Measurements from ENCODE around the gene NCKIPSD.
A peak's percentile ranks its signal among the peaks of the same experiment; 100 is the strongest.

The NCKIPSD gene

DNA sequence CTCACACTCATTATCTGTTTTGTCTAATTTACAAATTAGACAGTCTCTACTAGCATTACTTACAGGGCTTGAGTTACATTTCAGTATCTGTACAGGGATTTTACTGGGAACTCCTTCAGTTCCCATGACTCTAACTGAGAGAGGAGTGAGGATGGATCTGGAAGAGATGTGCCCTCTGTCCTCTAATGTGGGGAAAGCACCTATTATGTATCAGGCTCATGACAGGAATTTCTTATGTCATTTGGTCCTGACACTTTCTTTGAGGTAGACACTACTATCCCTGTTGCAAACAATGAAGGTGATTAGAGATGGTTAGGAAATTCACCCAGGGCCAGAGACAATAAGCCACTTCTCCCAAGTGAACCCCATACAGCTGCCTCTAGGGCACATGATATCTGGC is 10.9 kb upstream of the NCKIPSD start:
- DNase-seq (ENCODE audit: low spot score): no peak

DNA sequence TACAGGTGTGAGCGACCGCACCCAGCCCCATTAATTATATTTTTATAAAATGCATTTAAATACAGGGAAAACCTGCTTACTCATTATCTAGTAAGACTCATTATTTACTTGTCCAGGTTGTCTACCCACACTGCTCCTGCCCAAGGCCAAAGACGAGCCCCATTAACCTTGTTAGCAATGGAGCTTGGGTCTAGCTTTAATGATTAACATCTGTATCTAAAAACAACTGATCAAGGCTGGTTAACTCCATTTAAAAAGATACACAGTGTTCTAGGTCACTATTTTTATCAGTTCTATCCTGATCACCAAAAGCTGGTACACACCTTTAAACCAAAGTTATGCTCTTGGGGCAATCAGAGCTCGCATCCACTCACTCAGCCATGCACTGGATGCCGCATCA is 10.4 kb upstream of the NCKIPSD start:
- no peak for DNase-seq (ENCODE audit: low spot score)

DNA sequence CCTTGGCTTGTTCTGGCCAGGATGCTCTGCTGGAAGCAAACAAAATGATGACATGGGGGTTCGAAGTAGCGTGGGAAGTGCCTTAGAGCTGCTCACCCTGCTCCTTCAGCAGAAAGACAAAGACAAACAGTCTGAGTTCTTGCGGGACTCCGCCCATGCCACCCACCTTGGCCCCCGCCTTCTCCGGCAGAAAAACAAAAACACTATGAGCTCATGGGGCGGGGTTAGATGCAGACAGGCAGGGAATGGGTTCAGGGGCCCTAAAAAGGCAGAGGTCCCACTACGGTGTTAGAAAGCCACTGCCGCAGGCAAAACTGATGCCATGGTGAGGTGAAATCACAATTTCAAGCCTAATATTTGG is 9.7 kb upstream of the NCKIPSD start:
- peak; percentile 76 for DNase-seq (ENCODE audit: low spot score)

DNA sequence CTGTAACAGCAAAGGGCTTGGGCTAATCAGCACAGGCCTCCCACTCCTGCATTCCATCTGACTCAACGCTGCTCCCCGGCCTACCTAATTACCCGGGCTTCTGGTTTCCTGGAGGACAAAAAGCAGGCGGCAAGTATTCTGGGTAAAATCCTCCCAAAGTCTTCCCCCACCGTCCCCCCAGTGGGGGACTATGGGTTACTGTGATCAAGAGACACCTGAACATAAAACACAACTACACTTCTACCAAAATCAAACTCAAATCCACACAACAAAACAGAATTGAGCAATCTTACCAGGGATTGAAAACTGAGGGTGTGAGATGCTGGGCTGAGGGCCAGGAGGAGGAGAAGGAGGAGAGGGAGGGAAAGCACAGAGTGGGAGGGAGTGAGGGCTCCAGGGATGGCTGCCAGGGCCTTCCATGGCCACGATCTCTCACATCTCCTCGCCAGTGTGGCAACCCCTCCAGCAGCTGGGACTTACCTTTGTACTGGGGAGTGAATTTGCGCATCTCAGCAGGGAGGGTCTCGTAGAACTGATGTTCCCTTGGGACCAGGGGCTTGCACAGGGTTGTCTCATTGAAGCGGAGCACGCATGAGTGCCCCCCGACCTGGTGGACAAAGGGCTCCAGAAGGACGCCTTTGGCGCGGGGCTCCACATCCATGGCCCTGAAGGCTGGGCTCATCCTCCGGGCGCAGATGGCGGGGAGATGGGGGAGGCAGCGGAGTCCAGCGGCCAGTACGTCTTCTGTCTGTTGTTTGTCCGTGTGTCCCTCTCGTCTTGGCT is 9.1 kb upstream of the NCKIPSD start:
- no peak for DNase-seq (ENCODE audit: low spot score)

DNA sequence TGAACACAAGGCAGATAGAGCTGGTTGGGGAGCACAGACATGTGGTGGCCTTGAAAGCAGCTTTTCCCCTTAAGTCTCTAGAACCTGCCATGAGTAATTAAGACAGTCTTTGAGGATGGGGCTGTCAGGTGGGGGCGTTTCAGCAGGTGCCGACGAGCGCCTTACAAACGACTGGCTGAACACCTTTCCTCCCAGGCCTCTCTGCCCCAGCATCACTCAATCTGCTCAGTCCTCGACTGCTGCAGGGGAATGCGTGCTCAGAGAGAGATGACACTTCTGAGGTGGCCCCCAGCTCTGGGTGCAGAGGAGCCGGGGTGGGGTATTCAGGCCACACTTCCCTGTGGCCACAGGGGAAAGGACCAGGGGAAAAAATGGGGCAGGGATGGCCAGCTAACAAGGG is 8.1 kb upstream of the NCKIPSD start:
- no peak for DNase-seq (ENCODE audit: low spot score)

DNA sequence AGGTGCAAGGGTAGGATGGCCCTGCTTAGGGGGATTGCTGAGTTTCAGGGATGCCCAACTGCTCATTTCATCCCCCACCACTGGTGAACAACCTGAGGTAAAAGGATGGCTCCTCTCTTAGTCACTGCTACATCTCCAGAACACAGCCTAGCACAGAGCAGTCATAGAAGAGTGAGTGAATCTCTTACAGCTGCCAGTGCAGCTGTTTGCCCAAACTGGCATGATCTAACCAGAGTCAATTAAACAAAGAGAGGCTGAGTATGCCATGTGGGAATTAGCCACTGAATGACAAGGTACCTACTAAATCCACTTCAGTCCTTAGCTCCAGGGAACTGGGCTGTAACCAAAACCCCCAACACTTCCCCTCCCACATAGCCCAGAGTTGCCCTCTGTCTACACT is 6.8 kb upstream of the NCKIPSD start:
- no peak for DNase-seq (ENCODE audit: low spot score)

DNA sequence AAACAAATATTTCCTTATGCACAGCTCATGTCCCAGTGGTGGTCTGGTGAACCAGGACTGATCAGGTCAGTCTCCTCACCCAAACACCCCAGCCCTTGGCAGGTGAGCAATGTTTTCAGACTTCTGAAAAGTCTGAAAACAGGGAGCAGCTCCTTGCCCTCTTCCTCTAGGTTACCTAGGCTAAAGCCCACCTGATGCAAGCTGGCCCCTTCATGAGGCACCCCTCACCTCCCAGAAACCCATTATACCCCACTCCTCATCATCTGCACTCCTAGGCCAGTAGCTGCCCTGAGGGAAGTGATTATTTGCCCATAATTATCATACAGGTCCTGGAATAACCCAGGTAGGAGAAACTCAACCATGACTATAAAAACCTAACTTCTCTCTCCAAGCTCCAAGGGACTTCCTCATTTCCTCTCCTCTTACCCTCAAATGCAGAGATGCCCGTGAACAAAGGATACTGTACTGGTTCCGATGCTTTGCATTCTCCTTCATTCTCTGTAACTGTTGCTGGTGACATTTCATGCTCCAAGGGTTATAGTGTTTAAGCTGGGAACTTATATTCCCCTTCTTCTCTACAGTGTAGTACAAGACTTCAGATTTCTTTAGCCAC is 5.2 kb upstream of the NCKIPSD start:
- no peak for DNase-seq (ENCODE audit: low spot score)

DNA sequence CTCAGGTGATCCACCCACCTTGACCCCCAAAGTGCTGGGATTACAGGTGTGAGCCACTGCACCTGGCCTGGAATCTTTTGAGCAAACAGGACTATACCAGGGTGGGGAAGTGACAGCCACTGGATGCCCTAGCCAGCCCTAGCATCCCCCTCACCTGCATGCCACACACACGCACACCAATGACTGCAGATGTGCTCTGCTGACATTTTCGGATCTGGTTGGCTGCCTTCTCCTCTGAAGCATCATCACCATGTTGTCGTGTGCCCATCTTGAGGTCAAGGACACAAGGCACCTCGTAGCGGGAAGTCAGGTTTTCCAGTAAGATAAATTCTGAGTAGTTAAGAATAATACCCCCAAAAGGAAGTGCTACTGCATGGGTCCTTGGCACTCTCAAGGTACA is 3.7 kb upstream of the NCKIPSD start:
- no peak for DNase-seq (ENCODE audit: low spot score)

DNA sequence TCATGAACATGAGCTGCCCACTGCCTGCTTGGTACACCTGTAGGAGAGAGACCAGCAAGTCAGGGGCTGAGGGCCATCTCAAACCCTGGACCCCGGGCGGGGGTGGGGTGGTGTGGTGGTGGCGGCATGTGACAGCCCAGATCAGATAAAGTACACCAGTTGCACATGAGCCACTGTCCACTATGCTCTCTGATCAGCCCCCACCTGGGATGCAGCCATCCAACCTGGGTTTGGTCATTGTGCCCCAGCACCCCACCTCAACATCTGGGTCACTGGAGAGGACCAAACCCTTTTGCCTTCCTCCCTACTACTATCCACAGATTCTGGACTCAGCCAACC is 3.0 kb upstream of the NCKIPSD start:
- no peak for DNase-seq (ENCODE audit: low spot score)

DNA sequence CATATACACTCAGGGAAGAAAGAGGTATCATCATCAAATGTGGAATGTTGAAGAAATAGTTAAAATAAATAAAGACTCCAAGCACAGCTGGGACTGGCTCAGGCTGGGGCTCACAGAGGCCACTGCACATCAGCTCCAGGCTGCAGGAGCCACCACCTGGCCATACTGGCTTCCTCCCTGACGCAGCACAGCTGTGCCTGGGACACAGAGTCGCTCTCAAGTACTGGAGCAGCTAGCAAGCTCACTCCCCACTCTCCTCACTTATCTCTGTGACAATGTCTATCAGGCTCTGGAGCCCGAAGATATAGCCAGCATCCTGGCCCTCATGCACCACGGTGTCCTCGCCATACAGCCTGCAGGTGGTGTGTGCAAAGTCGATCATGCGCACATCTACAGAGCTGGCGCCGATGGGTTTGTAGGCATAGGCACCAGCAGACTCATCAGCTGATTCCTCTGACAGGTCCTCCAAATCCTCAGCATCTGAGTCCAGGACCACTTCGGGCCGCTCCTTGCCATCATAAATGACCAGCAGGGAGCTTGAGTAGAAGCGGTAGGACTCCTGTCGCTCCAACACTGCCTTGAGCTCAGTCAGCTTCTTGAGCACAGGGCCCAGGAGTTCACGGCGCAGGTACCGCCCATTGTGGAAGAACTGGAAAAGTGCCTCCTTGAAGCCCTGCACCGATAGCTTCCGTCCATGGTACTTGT is 2.5 kb upstream of the NCKIPSD start:
- DNase-seq (ENCODE audit: low spot score): no peak

DNA sequence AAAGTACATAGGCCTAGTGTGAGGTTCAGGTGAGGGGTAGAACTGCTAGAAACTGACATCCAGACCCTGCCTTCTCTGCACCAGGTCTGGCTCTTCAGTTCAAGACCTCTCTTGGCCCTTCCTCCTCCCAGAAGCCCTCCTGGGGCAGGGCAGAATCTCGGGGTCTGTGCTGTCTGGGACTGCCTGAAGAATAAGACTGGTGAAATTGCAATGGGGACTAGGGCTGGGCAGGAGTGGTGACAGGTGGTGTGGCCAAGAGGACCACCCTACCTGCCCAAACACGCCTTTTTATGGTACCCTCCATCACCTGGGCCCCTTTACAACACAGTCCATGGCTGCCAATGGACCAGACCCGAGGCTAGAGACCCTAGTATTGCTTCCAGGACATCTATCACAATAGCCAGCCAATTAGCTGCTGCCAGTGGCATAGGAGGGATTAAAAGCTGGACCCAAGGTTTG is 1.5 kb upstream of the NCKIPSD start:
- DNase-seq (ENCODE audit: low spot score): no peak

DNA sequence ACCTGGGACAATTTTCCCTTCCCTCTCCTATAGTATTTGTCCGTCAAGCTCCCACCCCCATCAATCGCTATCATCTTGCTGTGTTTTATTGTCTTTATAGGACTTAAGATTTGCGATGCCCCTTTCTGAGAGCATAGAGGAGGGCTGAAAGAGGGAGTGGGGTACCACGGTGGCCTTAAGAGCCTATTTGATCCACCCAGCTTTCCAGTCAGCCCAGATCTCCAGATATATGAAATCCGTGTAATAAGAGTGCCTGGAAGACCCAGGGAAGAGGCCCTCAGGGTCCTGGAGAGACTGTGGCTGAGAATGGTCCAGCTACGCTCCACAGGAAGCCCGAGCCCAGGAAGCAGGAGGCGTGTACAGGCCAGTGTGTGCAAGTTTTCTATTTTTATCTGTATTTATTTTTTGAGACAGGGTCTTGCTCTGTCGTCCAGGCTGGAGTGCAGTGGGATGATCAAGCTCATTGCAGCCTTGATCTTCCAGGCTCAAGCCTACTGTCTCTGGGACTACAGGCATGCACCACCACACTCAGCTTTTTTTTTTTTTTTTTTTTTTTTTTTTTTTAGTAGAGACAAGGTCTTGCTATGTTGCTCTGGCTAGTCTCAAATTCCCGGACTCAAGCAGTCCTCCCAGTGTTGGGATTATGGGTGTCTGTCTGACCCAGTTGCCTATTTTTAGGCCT is 964 bp upstream of the NCKIPSD start:
- no peak for DNase-seq (ENCODE audit: low spot score)

DNA sequence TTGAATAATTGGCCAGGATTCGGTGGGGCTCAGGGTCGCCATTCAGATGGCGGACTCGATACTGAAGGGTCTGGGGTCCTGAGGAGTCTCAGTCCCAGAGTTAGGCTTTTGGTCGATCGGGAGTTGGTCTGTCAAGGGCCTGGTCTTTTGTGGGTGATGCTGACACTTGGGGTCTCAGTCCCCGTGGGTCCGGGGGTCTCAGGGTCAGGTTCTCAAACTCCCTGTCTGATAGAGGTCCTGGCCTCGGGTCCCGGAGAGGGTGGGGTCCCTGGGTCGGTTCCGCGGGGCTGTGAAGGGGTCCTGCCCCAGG is 467 bp downstream of the NCKIPSD start:
- DNase-seq (ENCODE audit: low spot score): no peak

DNA sequence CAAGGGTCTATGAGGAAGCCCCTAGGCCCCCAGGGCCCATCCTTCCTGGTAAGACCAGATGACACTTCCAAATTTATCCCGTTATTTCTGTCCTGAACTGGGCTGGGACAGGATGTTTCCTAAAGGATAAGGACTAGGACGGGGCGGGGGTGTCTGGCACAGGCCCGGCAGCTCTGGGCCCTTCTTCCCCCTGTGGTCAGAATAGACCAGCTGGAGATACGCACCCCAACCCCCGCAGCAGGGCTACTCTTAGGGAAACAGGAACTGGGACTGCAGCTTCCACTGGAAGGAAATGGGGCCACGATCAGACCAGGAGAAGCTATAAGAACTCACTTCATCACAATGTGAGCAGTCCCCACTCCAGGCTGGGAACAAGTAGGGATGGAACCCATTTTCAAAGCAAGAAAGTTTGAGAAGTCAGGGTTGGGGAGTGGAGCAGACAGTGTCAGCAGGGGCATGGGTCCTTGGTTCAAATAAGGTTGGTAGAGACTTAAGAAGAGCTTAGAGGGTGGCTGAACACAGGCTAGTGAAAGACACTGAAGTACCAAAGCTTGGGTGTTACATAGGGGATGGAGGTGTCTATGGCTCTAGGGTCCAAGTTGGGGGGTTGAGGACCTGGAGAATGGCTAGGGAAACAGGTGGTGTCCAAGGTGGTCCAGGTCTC is 1.1 kb downstream of the NCKIPSD start:
- no peak for DNase-seq (ENCODE audit: low spot score)

DNA sequence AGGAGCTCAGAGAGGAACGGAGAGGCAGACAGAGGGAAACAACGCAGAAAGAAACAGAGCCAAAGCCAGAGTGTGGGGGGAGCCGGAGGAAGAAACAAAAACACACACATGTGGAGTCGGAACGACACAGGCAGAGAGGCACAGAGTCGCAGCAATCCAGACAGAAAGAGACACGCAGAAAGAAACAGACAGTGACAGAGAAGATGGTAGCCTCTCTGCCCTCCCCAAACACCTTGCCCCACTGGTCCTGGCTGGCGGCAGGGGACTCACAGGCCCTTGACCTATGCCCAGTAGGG is 1.7 kb downstream of the NCKIPSD start:
- DNase-seq (ENCODE audit: low spot score): no peak

DNA sequence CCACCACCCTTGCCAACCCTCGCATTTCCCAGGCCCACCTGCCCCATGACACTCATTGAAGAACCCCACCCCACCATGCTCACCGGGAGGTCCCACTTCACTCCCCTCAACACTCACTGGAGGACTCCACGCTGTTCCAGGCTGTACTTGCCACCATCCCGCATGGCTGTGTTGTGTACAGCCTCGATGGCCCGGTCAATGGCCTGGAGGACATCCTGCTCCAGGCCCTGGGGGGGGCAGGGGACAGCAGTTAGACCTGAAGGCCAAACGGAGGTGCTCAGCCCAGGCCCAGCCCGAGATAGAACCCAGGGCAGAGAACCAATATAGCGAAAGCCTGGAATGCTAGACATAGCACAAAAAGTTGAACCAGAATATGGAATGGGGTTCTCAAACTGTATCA is 2.9 kb downstream of the NCKIPSD start:
- no peak for DNase-seq (ENCODE audit: low spot score)

DNA sequence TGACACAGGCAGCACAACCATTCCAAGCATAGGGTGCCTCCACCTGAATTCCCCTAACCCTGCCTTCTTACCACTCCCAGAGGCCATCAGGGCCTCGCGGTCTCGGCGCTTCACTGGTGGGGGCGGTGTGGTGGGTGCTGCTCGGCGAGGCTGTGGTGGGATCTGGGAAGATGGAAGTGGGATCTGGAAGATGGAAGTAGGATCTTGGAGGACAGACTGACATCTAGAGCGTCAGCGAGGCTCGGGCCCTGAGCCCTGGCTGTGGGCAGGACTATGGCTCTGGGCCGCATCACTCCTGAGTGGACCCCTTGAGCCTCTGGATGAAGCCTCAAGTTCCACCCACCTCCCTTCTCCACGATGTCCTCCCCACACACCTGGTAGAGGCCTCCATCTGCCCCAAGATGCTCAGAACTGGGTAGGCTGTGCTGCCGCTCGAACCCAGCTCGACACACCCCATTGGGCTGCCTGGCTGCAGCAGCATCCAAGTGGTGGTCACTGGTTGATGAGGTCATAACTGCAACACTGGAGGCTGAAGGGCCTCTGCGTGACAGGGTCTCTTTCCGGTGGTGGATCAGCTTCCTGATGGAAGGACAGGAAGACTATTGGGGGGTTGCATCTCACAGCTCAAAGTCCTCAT is 3.6 kb downstream of the NCKIPSD start:
- no peak for DNase-seq (ENCODE audit: low spot score)

DNA sequence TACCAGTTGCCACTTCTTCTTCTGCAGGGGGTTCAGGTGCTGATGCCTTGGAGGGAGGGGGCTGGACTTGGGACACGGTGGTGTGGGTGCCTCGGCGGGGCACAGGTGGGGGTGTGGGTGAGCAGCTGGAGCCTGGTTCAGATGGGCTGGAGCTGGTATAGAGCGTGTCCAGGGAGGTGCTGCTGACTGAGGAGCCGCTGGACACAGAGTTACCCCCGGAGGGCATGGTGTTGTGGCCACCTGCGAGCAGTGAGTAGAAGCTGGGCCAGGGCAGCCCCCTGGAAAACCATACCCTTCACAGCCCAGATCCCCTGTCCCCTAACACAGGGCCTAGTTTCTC is 4.2 kb downstream of the NCKIPSD start:
- no peak for DNase-seq (ENCODE audit: low spot score)

DNA sequence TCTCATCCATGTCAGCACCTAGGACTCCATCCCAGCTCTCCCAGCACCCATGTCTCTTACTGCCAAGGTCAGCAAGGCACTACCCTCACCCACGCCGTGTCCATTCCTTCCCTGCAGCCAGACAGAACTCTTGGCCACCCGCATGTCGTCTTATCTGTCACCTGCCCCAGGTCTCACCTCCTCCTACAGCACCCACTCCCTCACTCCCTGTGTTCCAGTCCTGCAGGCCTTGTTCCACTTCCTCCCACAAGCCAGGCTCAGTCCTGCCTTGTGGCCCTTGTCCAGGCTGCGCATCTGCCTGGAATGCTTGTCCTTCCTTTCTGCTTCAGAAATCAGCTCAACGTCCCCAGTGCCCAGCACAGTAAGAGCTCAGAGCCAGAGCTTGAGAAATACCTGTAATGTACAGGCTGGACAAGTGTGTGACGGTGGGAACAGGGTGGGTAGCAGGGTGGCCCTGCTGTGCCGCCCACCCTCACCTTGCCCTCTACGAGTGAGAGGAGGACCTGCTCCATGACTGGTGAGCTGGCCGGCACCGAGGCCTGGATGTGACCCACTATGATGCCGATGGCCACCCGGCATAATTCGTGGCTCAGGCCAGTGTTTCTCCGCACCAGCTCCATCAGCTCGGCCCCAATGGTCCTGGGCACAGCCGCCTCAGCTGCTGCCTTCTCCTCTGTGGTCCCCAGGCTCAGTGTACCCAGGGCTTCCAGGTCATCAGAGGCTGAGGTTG is 4.7 kb downstream of the NCKIPSD start:
- no peak for DNase-seq (ENCODE audit: low spot score)

DNA sequence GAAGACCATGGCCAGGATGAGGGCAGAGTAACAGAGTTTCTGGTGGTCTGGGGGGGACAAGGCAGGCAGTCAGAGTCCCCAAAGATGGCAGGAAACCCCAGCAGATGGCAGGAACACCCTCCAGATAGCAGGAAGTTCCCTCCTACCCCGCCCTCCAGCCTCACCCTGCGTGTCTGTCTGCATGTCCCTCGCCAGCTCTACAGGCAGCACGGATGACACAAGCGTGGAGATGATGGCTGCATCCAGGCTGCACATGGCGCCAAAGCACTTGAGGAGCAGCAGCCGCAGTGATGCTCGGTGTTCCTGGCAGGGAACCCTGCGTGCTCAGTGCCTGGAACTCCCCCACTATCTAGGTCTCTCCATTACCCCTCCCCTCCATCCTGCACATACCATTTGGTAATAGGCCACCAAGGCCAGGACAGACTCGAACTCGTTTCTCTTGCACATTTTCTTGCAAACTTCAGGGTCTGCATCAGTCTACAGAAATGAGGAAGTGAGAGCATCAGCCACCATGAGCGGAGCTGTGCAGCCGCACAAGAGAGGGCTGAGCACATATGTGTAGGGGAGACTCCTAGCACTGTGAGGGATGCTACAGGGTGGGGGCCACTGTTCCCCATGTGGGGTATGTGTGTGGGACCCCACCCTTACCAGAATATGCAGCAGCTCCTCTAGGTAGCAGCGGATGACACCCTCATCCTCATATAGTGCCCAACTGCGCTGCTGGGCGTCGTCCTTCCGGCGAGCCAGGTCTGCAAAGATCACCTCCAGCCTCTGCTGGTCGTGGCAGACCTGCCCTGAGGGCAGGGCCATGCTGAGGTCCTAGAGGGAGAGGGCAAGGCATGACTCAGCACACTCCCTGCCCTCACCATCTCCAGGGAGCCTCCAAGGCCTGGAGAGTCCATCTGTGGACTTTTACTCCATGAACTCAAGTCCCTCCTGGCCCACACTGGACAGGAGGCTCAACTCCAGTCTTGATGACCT is 6.0 kb downstream of the NCKIPSD start:
- DNase-seq (ENCODE audit: low spot score): no peak
